OCI-LY1 (cell line): ENCODE data around the gene ARL8B.

Experiments
- CTCF ChIP-seq: fragments of 200-600 bp; sonication (generic), shearing (Covaris generic); IDR thresholded peaks from 2 replicates; pipeline ENCODE4 v1.5.1; 2017; ENCODE audit warnings: mild to moderate bottlenecking, antibody characterized with exemption, low read length, moderate library complexity, mixed read lengths
- EZH2 ChIP-seq: fragments of 200-600 bp; sonication (generic), shearing (Covaris generic); IDR thresholded peaks from 2 replicates; pipeline ENCODE4 v1.8.0; 2017; ENCODE audit warnings: borderline replicate concordance, mixed run types, mild to moderate bottlenecking, antibody characterized with exemption, low read length, moderate library complexity, mixed read lengths

DNA sequence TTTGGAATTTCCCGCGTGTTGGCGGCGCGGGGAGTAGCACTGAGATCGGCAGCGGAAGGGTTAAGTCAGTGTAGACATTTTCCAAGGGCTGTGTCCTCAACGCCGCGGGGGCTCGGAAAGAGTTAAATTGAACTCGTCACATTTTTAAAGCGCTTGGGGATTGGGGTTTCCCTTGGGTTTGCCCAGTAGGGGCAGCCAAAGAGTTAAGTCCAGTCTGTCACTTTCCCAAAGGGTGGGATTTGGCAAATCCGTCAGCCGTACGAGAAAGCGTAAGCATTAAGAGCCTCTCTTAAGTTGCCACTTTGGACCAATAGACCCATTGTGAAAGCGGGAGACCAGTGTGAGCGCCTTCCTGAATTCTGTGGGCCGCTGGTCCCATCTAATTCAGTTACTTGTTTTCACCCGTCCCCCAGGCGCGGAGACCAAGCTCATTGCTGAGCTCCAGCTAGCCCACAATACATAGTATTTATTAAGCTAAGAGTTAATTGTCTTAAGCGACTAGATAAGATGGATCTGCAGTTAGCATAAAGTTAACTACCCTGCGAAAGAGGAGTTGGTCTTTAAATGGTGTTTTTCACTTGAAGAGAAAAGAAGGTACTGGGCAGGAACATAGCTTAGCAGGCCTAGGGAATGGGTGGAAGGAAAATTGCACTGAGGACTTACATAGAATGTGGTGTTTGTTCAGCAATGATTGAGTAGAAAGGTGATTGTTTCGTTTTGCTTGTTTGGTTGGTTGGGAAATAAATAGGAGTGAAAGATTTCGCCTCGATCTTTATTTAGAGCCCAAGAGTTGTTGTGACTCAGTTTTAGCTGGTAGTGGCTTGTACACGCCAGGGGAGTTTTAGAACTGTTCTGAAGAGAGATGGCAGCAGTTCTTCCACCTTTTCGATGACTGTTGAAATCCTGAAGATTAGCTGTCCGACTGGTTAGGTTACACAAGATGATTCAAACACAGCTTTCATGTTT is 932 bp downstream of the ARL8B start:
- TF ChIP-seq EZH2 (no peak), CTCF (no peak)
